Measurements from ENCODE around the gene ITGB2. TPM values are rescaled to one million over a fixed set of nuclear protein-coding genes. Genes with fewer than 3 reads are reported as not detected.

The ITGB2 gene
- total RNA-seq, 1 donor from 2014 or later: 35.1 TPM

DNA sequence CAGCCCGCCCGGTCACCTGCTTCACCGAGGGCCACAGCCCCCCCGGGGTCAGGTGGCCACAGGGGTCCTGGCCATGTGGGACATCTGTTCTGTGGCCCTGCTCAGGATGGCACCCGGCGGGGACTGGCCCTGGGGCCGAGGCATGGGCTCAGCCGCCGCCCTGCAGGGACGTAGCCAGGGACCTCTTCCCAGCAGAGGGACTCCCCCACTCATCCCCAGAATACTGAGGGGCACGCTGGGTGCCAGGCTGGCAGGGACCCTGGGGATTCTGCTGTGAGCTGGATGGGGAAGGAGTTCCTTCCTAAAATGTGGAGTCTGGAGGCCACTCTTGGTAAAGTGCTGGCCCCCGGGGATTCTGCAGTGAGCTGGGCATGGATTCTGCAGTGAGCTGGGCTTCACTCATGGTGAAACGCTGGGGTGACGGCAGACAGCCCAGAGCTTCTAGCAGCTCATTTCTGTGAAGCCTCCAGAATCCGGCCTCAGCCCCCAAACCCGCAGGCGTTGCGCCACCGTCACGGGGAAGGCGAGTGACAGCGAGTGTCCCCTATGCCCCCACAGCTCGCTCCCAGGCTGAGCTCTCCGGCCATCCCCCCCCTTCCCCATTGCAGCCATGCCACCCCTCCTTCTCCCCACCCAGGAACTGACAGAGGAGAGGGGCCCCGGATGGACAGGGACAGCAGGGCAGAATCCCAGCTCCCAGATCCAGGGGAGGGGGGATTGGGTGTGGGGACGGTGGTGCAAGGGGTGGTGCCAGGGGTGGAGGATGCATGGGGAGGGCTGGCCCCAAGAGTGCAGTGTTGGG, 1.4 kb downstream of the ITGB2 start:
- DNase-seq (ENCODE audit: extremely low spot score in 2 of 2): no peak
- Histone ChIP-seq H3K36me3 (no peaks in the 10 kb centered on the region), H3K27ac (no peak overlapping the region), H3K9me3 (no peaks in the 10 kb centered on the region), H3K4me1 (no peaks in the 10 kb centered on the region), H3K4me3 (peak overlapping the region; percentile 10 to 34), H3K27me3 (no peaks in the 10 kb centered on the region)
- intact Hi-C loops (cut with DNase I): no loop called here
- TF ChIP-seq, protein P1, sequence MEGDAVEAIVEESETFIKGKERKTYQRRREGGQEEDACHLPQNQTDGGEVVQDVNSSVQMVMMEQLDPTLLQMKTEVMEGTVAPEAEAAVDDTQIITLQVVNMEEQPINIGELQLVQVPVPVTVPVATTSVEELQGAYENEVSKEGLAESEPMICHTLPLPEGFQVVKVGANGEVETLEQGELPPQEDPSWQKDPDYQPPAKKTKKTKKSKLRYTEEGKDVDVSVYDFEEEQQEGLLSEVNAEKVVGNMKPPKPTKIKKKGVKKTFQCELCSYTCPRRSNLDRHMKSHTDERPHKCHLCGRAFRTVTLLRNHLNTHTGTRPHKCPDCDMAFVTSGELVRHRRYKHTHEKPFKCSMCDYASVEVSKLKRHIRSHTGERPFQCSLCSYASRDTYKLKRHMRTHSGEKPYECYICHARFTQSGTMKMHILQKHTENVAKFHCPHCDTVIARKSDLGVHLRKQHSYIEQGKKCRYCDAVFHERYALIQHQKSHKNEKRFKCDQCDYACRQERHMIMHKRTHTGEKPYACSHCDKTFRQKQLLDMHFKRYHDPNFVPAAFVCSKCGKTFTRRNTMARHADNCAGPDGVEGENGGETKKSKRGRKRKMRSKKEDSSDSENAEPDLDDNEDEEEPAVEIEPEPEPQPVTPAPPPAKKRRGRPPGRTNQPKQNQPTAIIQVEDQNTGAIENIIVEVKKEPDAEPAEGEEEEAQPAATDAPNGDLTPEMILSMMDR (IDR thresholded peaks at IDR 0.05): no peak
- TF ChIP-seq POLR2A (IDR thresholded peaks at IDR 0.05) (no peak), POLR2AphosphoS5 (IDR thresholded peaks at IDR 0.05; ENCODE audit: insufficient read depth in 1 of 2, low read depth in 1 of 2) (no peak)

DNA sequence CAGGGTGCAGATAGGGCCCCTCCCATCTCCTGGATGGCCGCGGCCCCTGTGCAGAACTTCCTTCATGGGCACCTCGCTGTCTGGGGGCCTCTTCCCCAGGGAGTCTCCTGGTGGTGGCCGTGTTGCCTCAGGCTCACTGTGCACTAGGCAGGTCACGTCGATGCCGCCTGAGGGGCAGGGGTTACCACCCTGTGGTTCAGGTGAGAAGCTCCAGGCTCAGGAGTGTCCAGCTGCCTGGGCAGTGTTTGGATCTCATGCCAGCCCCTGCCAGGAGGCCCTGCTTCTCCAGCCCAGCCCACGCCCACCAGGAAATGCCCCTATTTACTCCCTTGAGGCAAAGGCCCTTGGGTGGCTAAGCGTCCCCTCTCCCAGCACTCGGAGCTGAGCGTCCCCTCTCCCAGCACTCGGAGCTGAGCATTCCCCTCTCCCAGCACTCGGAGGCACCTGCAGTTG, 2.1 kb downstream of the ITGB2 start:
- TF ChIP-seq POLR2A (IDR thresholded peaks at IDR 0.05) (no peak), POLR2AphosphoS5 (IDR thresholded peaks at IDR 0.05; ENCODE audit: insufficient read depth in 1 of 2, low read depth in 1 of 2) (no peak)
- TF ChIP-seq, protein P1 (IDR thresholded peaks at IDR 0.05): no peak
- Histone ChIP-seq H3K4me1 (no peaks in the 10 kb centered on the region), H3K27me3 (no peaks in the 10 kb centered on the region), H3K27ac (no peak overlapping the region), H3K36me3 (no peaks in the 10 kb centered on the region), H3K9me3 (no peaks in the 10 kb centered on the region), H3K4me3 (peak overlapping the region in 1 of 2 donors; percentile 34)
- no peak for DNase-seq (ENCODE audit: extremely low spot score in 2 of 2)
- intact Hi-C loops (cut with DNase I): no loop called here

DNA sequence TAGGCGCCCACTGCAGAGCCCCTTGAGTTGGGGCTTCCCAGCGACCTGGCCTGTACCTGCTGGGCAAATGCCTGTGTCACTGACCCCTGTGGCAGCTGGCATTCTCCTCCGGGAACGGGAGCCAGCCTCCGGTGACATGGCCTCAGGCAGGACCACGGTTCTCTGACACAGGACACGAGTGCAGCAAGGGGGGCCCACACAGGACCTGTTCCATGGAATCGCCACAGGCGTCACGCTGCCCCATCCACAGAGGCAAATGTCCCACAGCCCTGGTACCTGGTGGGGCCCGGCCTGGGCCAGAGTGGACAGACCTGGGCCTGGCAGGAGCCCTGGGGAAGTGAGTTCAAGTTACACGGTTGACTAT, 2.6 kb downstream of the ITGB2 start:
- intact Hi-C loops (cut with DNase I): no loop called here
- TF ChIP-seq POLR2A (IDR thresholded peaks at IDR 0.05): no peak
- no peak for TF ChIP-seq POLR2AphosphoS5 (IDR thresholded peaks at IDR 0.05; ENCODE audit: insufficient read depth in 1 of 2, low read depth in 1 of 2)
- TF ChIP-seq, protein P1 (IDR thresholded peaks at IDR 0.05): no peak
- Histone ChIP-seq H3K4me1 (no peaks in the 10 kb centered on the region), H3K36me3 (no peaks in the 10 kb centered on the region), H3K9me3 (no peaks in the 10 kb centered on the region), H3K27ac (no peak overlapping the region), H3K4me3 (no peak overlapping the region), H3K27me3 (no peaks in the 10 kb centered on the region)
- no peak for DNase-seq (ENCODE audit: extremely low spot score in 2 of 2)

DNA sequence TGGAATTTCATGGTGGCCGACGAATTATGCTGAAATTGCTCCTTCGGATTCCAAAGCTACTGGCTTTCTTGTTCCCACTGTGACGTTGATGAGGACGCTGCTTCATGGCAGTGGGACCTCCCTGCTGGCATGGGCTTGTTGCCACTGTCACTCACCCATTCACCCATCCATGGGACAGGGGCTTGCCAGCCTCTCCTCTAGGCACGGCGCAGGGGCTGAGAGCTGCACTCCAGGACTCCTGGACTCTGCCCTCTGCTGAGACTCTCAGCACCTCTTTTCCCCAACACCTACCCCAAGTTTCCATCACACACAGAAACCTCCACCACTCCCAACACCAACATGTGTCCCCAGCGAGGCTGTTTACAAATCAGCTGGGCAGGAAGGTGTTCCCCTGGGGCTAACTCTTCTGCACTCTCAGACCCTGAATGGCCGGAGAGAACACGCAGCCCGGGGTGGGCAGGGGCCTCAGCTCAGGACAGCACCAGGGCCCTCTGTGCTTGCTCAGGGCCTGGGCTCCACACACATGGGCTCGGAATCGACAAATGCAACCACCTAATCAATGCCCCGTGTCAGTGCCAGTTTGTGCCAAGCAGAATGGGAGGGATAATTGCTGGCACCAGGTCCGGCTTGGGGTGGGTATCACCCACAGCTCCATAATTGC, 3.1 kb downstream of the ITGB2 start:
- TF ChIP-seq, protein P1 (IDR thresholded peaks at IDR 0.05): no peak
- TF ChIP-seq POLR2AphosphoS5 (IDR thresholded peaks at IDR 0.05; ENCODE audit: insufficient read depth in 1 of 2, low read depth in 1 of 2): no peak
- TF ChIP-seq POLR2A (IDR thresholded peaks at IDR 0.05): no peak
- intact Hi-C loops (cut with DNase I): no loop called here
- H3K27ac ChIP-seq: no peak overlapping the region

DNA sequence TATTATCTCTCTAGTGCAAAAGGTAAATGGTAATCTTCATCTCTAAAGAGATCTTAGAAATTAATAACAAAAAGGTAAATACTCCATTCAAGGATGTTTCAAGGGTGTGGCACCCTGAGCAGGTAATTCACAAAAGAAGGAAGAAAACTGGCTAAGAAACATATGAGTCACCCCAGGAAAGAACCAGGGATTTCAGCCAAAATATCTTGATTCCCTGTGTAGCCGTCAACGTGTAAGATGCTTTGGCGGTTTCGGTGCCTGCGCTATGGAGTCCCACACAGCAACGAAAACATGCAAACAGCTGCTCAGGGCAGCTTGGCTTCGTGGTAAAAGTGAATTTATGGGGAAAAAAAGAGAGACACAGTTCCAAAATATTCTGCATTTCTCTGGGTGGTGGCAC, 3.7 kb downstream of the ITGB2 start:
- H3K27ac ChIP-seq: no peak overlapping the region
- no peak overlapping the region for H3K4me3 ChIP-seq
- peaks cover 6% of the 10 kb centered on the region for H3K4me1 ChIP-seq
- no peak for TF ChIP-seq POLR2A (IDR thresholded peaks at IDR 0.05)
- peak in 1 of 2 donors; percentile 69 for TF ChIP-seq POLR2AphosphoS5 (IDR thresholded peaks at IDR 0.05; ENCODE audit: insufficient read depth in 1 of 2, low read depth in 1 of 2)
- TF ChIP-seq, protein P1 (IDR thresholded peaks at IDR 0.05): no peak
- intact Hi-C loops (cut with DNase I): no loop called here
- H3K27me3 ChIP-seq: no peaks in the 10 kb centered on the region
- DNase-seq (ENCODE audit: extremely low spot score in 2 of 2): no peak
- no peaks in the 10 kb centered on the region for H3K36me3 ChIP-seq
- H3K9me3 ChIP-seq: no peaks in the 10 kb centered on the region

More for the DNA sequence above, 3.1 kb downstream of the ITGB2 start:
- no peaks in the 10 kb centered on the region for H3K36me3 ChIP-seq
- DNase-seq (ENCODE audit: extremely low spot score in 2 of 2): no peak
- H3K4me3 ChIP-seq: no peak overlapping the region
- no peaks in the 10 kb centered on the region for H3K27me3 ChIP-seq
- no peaks in the 10 kb centered on the region for H3K9me3 ChIP-seq
- H3K4me1 ChIP-seq: peaks cover under 1% of the 10 kb centered on the region
